Adrenal gland (tissue), 12 donors: ENCODE results near the gene LRIG2. TPM values are rescaled to one million over a fixed set of nuclear protein-coding genes. Genes with fewer than 3 reads are reported as not detected.

ENCODE experiments used
- DNase-seq, 7 donors: peaks; one replicate each; pipeline ENCODE4 v3.0.0-alpha.2; 2019 to 2020
- H3K27ac ChIP-seq, 5 donors: fragments of 200-600 bp; sonication (generic) in 4 of 5; 1 replicate in 3 of 5; 2 replicates in 2 of 5; pipeline versions ENCODE4 v1.5.1 to v1.8.0; 2016 to 2020; ENCODE audit warnings: mild to moderate bottlenecking in 1 of 5
- H3K27me3 ChIP-seq: fragments of 200-600 bp; 2 replicates; pipeline ENCODE4 v1.8.0; 2021
- H3K36me3 ChIP-seq, 2 donors: fragments of 200-600 bp; replicated peaks in 1 of 2; 1 replicate in 1 of 2; 2 replicates in 1 of 2; pipeline versions ENCODE4 v1.5.1 to v1.8.0; 2018 to 2022
- H3K4me1 ChIP-seq, 2 donors: fragments of 200-600 bp; replicated peaks in 1 of 2; 1 replicate in 1 of 2; 2 replicates in 1 of 2; pipeline versions ENCODE4 v1.5.1 to v1.8.0; 2018 to 2021
- H3K4me3 ChIP-seq, 4 donors: fragments of 200-600 bp; sonication (generic) in 3 of 4; one replicate each; pipeline ENCODE4 v1.5.1; 2016 to 2018
- H3K9me3 ChIP-seq, 3 donors: fragments of 200-600 bp; sonication (generic) in 1 of 3; replicated peaks in 1 of 3; 1 replicate in 2 of 3; 2 replicates in 1 of 3; pipeline versions ENCODE4 v1.5.1 to v1.8.0; 2016 to 2021
- POLR2A ChIP-seq, 2 donors: fragments of 450-650 bp; IDR thresholded peaks; one replicate each; pipeline ENCODE4 v1.6.1; 2017; ENCODE audit warnings: antibody characterized with exemption in 2 of 2, mild to moderate bottlenecking in 2 of 2, moderate library complexity in 1 of 2
- WGBS, 4 donors: extraction: QIAGEN DNeasy Blood & Tissue Kit in 2 of 4; methylation state at CpG; one replicate each; pipeline versions ENCODE4 v1.1.5 to v1.1.7; 2013 to 2017; 5-methylcytosine and 5-hydroxymethylcytosine counted together
- intact Hi-C, 2 donors: fragments of 100-400 bp; cut with DNase I; formaldehyde crosslinking; loops; one replicate each; pipeline versions ENCODE4 v1.14.1 to v1.15.0; 2022 to 2023
- polyA plus RNA-seq, 3 donors: library from polyadenylated mRNA; stranded (reverse); fragments of 200-250 nt in 2 of 3; fragments of 350-450 nt in 1 of 3; fragmentation: Illumina TruSeq in 1 of 3; extraction: RNeasy Lipid Tissue Mini Kit (QIAGEN cat#74804) in 1 of 3; gene quantifications; one replicate each; pipeline ENCODE4 v1.2.3, GENCODE V29; 2013 to 2014
- total RNA-seq, 9 donors: library from RNA; depleted of rRNA in 4 of 9; stranded (reverse); fragments of >200 nt in 4 of 9; fragments of 120-200 nt in 1 of 9; fragmentation: NEBNext Ultra II Directional in 1 of 9; extraction: Animal tissue kit (Norgen Biotek cat#: 25700) in 1 of 9; gene quantifications; one replicate each; pipeline versions ENCODE4 v1.1.0 to v1.2.4, GENCODE V29; 2013 to 2023
- TF ChIP-seq, protein P1 (sequence below), 6 experiments: fragments of 450-650 bp in 4 of 6; fragments of 200-600 bp in 2 of 6; sonication (generic) in 1 of 6; IDR thresholded peaks; 1 replicate in 5 of 6; 2 replicates in 1 of 6; pipeline versions ENCODE4 v1.5.1 to v1.8.0; 2016 to 2021; ENCODE audit warnings: antibody characterized with exemption in 6 of 6, mild to moderate bottlenecking in 2 of 6, moderate library complexity in 1 of 6
- donor health status: healthy with polysubstance abuse.
- donor health status: Bipolar disorder and iron deficiency.
- donor health status: DM: yes; HTN: yes; CAD: no.
- donor health status: DM: no; HTN: no; CAD: no.
- donor health status: DM: no; HTN: no; CAD: no.
- donor health status: DM: yes; HTN: yes; CAD: no.

LRIG2 gene
- total and polyA plus RNA-seq, 12 donors, result 3.5 to 117 (median 10.6) TPM

- no peak for TF ChIP-seq POLR2A (IDR thresholded peaks at IDR 0.05)
- TF ChIP-seq, protein P1, sequence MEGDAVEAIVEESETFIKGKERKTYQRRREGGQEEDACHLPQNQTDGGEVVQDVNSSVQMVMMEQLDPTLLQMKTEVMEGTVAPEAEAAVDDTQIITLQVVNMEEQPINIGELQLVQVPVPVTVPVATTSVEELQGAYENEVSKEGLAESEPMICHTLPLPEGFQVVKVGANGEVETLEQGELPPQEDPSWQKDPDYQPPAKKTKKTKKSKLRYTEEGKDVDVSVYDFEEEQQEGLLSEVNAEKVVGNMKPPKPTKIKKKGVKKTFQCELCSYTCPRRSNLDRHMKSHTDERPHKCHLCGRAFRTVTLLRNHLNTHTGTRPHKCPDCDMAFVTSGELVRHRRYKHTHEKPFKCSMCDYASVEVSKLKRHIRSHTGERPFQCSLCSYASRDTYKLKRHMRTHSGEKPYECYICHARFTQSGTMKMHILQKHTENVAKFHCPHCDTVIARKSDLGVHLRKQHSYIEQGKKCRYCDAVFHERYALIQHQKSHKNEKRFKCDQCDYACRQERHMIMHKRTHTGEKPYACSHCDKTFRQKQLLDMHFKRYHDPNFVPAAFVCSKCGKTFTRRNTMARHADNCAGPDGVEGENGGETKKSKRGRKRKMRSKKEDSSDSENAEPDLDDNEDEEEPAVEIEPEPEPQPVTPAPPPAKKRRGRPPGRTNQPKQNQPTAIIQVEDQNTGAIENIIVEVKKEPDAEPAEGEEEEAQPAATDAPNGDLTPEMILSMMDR (IDR thresholded peaks at IDR 0.05), result no peak
- no peaks in the 10 kb centered on the region for H3K27me3 ChIP-seq
- no peak overlapping the region for H3K27ac ChIP-seq
- intact Hi-C loops, result no loop called here
- no peaks in the 10 kb centered on the region for H3K4me1 ChIP-seq
- H3K36me3 ChIP-seq, result peaks cover 0 to 92% of the 10 kb centered on the region in 2 donors
- no peak for DNase-seq
- H3K9me3 ChIP-seq, result no peaks in the 10 kb centered on the region
- no peak overlapping the region for H3K4me3 ChIP-seq
These were observed 31.0 kb downstream of the LRIG2 start for GRCh38 chr1:113103977-113104376.

GRCh38 chr1:113106910-113107309 is 33.9 kb downstream of the LRIG2 start:
- H3K36me3 ChIP-seq, result peaks cover 0 to 79% of the 10 kb centered on the region in 2 donors
- H3K4me1 ChIP-seq, result peaks cover 0 to 4% of the 10 kb centered on the region in 2 donors
- DNase-seq, result no peak
- no peaks in the 10 kb centered on the region for H3K9me3 ChIP-seq
- no peaks in the 10 kb centered on the region for H3K27me3 ChIP-seq
- H3K27ac ChIP-seq, result no peak overlapping the region
- intact Hi-C loops, result no loop called here
- H3K4me3 ChIP-seq, result no peak overlapping the region
- no peak for TF ChIP-seq POLR2A (IDR thresholded peaks at IDR 0.05)
- TF ChIP-seq, protein P1 (IDR thresholded peaks at IDR 0.05), result no peak
- 79 to 93% (median 88%) methylated on average over 2 of the region's 2 CpGs for WGBS, 4 donors

- no peaks in the 10 kb centered on the region for H3K27me3 ChIP-seq
- H3K4me1 ChIP-seq, result peaks cover 0 to 4% of the 10 kb centered on the region in 2 donors
- WGBS, 4 donors, result 35 to 57% (median 47%) methylated on average over 5 of the region's 5 CpGs
- no peak overlapping the region for H3K4me3 ChIP-seq
- H3K27ac ChIP-seq, result peak overlapping the region in 3 of 5 donors; percentile 58 to 88 (median 61)
- peak; percentile 58 to 89 (median 74) for DNase-seq
- peaks cover 0 to 74% of the 10 kb centered on the region in 2 donors for H3K36me3 ChIP-seq
- no peaks in the 10 kb centered on the region for H3K9me3 ChIP-seq
- intact Hi-C loops, result no loop called here
- no peak for TF ChIP-seq POLR2A (IDR thresholded peaks at IDR 0.05)
- TF ChIP-seq, protein P1 (IDR thresholded peaks at IDR 0.05), result peak in 2 of 6 experiments; percentile 31 to 39
These were observed 37.0 kb downstream of the LRIG2 start for GRCh38 chr1:113109908-113110554.

- H3K27me3 ChIP-seq, result no peaks in the 10 kb centered on the region
- H3K27ac ChIP-seq, result no peak overlapping the region
- peaks cover 0 to 89% of the 10 kb centered on the region in 2 donors for H3K36me3 ChIP-seq
These were observed 45.3 kb downstream of the LRIG2 start for GRCh38 chr1:113118266-113118665.

More at GRCh38 chr1:113118266-113118665, 45.3 kb downstream of the LRIG2 start:
- intact Hi-C loops, result no loop called here
- DNase-seq, result no peak
- TF ChIP-seq, protein P1 (IDR thresholded peaks at IDR 0.05), result no peak
- TF ChIP-seq POLR2A (IDR thresholded peaks at IDR 0.05), result no peak
- H3K4me3 ChIP-seq, result no peak overlapping the region
- no peaks in the 10 kb centered on the region for H3K9me3 ChIP-seq
- no peaks in the 10 kb centered on the region for H3K4me1 ChIP-seq
